ENCODE measurements around the gene TBC1D22A. TPM values are rescaled to one million over a fixed set of nuclear protein-coding genes. Genes with fewer than 3 reads are reported as not detected.

The TBC1D22A gene
- polyA plus RNA-seq, 1 experiment = 24.2 TPM

DNA sequence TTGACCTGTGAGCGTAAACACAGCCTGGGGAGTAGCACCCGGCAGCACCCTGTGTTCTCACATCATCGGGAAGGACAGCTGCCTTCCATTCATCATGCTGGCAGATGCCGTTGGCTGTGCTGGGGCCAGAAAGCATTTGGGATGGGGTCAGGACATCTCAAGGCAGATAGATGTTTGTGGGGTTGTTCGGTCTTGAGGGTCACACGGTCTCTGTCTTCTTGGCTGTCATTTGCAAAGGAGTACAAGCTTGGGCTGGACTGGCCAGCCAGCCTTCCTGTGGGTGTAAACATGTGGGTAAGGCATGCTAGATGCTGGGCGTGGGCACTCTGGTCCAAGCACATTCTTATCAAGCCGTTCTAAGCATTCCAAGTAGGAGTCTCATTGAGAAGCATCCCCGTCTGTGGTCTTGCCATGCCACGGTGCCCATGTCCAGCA is 81.4 kb downstream of the TBC1D22A start:
- ChIA-PET POLR2A (no interaction called here), CTCF (interaction anchor here (1.1 to 3.3 kb wide), 3 partner anchors 10 to 45 kb away, joined by 4 to 18 read pairs (median 7); no protein-coding TSS in a partner anchor)
- H3K4me3 ChIP-seq (ENCODE audit: low read depth, low read length) = no peak overlapping the region
- H3K36me3 ChIP-seq (ENCODE audit: control insufficient read depth, insufficient read depth, low read length) = no peaks in the 10 kb centered on the region
- DNase-seq (ENCODE audit: low read depth) = no peak
- TF ChIP-seq, protein P1, sequence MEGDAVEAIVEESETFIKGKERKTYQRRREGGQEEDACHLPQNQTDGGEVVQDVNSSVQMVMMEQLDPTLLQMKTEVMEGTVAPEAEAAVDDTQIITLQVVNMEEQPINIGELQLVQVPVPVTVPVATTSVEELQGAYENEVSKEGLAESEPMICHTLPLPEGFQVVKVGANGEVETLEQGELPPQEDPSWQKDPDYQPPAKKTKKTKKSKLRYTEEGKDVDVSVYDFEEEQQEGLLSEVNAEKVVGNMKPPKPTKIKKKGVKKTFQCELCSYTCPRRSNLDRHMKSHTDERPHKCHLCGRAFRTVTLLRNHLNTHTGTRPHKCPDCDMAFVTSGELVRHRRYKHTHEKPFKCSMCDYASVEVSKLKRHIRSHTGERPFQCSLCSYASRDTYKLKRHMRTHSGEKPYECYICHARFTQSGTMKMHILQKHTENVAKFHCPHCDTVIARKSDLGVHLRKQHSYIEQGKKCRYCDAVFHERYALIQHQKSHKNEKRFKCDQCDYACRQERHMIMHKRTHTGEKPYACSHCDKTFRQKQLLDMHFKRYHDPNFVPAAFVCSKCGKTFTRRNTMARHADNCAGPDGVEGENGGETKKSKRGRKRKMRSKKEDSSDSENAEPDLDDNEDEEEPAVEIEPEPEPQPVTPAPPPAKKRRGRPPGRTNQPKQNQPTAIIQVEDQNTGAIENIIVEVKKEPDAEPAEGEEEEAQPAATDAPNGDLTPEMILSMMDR (IDR thresholded peaks at IDR 0.05; ENCODE audit: insufficient read depth, low read depth, low read length) = no peak
- no peaks in the 10 kb centered on the region for H3K27me3 ChIP-seq (ENCODE audit: control insufficient read depth, insufficient read depth, low read length)

DNA sequence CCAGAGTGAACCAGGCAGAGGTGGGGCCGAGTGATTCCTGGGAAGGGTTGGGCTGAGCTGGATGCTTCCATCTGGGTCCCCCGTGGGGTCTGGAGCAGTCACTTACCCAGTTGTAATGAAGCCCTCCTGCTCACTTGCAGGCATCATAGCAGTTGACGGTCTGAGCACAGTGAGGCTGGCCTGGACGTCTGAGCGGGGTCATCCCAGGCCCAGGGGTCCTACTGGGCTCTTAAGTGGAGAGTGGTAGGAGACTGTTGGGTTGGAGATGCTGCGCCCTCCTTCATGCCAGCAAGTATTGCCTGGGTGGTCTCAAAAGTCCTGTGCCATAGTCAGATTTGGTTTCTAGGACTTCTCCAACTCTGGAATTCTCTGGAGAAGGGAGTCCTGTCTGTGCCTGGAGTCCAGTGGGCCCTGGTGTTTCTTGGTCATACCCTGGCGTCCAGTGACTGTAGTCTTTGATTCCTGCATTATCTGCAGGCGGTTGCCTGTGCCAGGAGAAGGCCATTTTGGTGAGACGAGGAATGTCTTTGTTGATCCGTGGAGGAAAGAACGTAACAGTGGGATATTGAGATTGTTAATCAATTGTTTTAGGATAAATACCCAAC is 82.3 kb downstream of the TBC1D22A start:
- ChIA-PET CTCF (interaction anchor here (1.1 to 3.3 kb wide), 4 partner anchors 11 to 46 kb away, joined by 5 to 18 read pairs (median 7); no protein-coding TSS in a partner anchor), POLR2A (no interaction called here)
- Histone ChIP-seq H3K27me3 (ENCODE audit: control insufficient read depth, insufficient read depth, low read length) (no peaks in the 10 kb centered on the region), H3K36me3 (ENCODE audit: control insufficient read depth, insufficient read depth, low read length) (no peaks in the 10 kb centered on the region; the same call in 1 of the 2 replicates), H3K4me3 (ENCODE audit: low read depth, low read length) (no peak overlapping the region)
- DNase-seq (ENCODE audit: low read depth) = no peak
- TF ChIP-seq, protein P1 (IDR thresholded peaks at IDR 0.05; ENCODE audit: insufficient read depth, low read depth, low read length) = no peak

DNA sequence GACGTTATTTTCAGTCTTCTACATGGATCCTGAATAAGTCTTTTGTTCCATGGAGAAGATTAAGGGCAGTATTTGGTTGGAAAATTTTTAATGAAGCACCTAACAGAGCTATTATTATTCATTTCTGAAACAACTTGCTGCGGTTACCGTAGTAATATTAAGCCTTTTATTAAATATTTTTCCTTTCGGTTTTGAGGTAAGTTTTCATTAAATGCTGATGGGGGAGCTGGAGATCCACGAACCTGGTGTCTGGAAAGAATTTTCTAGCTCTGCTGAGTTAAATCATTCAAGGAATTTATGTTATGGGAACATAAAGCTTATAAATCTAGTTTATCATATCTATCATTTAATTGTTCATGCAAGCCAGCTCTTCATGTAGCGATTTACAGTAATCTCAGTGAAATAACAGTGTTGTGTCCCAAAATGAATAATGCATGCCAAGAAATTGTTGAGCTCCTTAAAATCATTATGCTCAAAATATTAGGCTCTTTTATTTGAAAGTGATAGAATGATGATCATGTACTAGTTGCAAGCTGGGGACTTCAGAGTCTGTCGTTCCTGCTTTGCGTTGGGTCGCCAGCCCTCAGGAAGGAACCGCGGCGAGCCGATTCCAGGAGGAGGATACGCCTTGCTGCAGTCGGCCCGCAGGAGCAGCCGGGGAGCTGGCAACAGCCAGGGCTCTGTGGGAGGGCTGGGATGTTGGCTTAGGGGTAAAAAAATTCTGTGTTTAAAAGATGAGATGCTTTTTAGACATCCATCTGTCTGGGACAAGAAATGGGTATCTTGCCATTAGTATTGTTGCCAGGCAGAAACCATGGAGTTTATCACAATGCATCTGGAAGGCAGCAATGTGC is 83.1 kb downstream of the TBC1D22A start:
- Histone ChIP-seq H3K36me3 (ENCODE audit: control insufficient read depth, insufficient read depth, low read length) (peaks cover 1% of the 10 kb centered on the region), H3K27me3 (ENCODE audit: control insufficient read depth, insufficient read depth, low read length) (no peaks in the 10 kb centered on the region), H3K4me3 (ENCODE audit: low read depth, low read length) (no peak overlapping the region)
- ChIA-PET POLR2A (interaction anchor here (0.8 kb wide), 1 partner anchor 12 kb away, joined by 3 read pairs; no protein-coding TSS in a partner anchor), CTCF (interaction anchor here (0.8 to 3.3 kb wide), 6 partner anchors 11 to 51 kb away, joined by 3 to 18 read pairs (median 4); no protein-coding TSS in a partner anchor)
- TF ChIP-seq, protein P1 (IDR thresholded peaks at IDR 0.05; ENCODE audit: insufficient read depth, low read depth, low read length) = peak; percentile 41; the same call in 1 of the 2 replicates
- no peak for DNase-seq (ENCODE audit: low read depth)

DNA sequence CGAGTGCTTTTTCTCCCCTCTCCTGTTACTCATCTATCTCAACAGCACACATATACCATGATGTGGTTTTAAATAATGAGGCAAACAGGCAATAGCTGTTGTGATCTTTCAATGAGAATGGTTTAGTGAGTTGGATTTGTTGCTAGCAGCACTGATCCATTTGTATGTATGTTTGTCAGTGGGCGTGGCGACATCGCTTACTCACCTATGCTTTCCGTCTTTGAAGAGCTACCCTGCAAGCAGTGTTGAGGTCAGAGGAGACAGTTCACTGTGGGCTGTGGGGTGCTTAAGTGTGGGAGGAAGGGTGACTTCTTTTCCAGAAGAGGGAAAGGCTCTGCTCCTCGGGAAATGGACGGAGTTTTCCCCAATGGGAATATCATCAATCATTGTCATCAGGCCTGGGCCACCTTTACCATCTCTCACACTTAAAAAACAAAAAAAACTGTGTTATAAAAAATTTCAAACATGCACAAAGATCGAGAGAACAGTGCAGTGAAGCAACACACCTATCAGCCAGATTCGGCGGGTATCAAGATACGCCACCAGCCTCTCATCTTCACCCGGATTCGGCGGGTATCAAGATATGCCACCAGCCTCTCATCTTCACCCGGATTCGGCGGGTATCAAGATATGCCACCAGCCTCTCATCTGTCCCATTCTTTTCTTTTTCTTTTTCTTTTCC is 83.8 kb downstream of the TBC1D22A start:
- ChIA-PET CTCF (interaction anchor here (0.8 to 3.3 kb wide), 4 partner anchors 12 to 52 kb away, joined by 3 to 18 read pairs (median 4); no protein-coding TSS in a partner anchor), POLR2A (no interaction called here)

More for the DNA sequence above, 83.8 kb downstream of the TBC1D22A start:
- DNase-seq (ENCODE audit: low read depth) = no peak
- Histone ChIP-seq H3K36me3 (ENCODE audit: control insufficient read depth, insufficient read depth, low read length) (peaks cover 1% of the 10 kb centered on the region), H3K4me3 (ENCODE audit: low read depth, low read length) (no peak overlapping the region), H3K27me3 (ENCODE audit: control insufficient read depth, insufficient read depth, low read length) (no peaks in the 10 kb centered on the region)
- TF ChIP-seq, protein P1 (IDR thresholded peaks at IDR 0.05; ENCODE audit: insufficient read depth, low read depth, low read length) = no peak
